MV-4-11 (cell line): ENCODE data around the gene COPE.
A peak's percentile ranks its signal among the peaks of the same experiment; 100 is the strongest.
"Not testable (repeated sequence)": the region's sequence is repeated elsewhere in the genome, so short reads cannot be mapped to it uniquely, and the experiment has no call there.

Experiments
- DNase-seq: peaks from one replicate; lab custom pipeline; 2025; lab: John Stamatoyannopoulos, UW

Gene COPE

GRCh38 chr19:18940769-18941627 lies 21.8 kb upstream of the COPE start, which contains the start of gene HOMER3:
Gene HOMER3, minus strand, starts transcription at chr19:18941217. Its CDS starts 2,235 bp downstream, at chr19:18938982.
- DNase-seq, result no peak

- DNase-seq, result no peak
Measured at GRCh38 chr19:18939922-18940768, 21.0 kb upstream of the COPE start.

DNA sequence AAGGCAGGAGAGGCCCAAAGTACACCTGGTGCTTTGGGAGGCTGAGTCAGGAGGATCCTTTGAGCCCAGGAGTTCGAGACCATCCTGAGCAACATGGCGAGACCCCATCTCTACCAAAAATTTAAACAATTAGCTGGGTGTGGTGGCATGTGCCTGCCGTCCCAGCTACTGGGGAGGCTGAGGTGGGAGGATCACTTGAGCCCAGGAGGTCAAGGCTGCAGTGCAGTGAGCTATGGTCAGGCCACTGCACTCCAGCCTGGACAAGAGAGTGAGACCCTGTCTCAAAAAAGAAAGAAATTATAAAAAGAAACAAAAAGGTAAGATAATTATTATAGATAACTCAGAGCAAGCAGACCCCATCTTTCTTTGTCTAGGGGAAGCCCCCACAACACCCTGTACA lies 20.0 kb upstream of the COPE start:
- no peak for DNase-seq

GRCh38 chr19:18933297-18933696 lies 14.1 kb upstream of the COPE start:
- no peak for DNase-seq

DNA sequence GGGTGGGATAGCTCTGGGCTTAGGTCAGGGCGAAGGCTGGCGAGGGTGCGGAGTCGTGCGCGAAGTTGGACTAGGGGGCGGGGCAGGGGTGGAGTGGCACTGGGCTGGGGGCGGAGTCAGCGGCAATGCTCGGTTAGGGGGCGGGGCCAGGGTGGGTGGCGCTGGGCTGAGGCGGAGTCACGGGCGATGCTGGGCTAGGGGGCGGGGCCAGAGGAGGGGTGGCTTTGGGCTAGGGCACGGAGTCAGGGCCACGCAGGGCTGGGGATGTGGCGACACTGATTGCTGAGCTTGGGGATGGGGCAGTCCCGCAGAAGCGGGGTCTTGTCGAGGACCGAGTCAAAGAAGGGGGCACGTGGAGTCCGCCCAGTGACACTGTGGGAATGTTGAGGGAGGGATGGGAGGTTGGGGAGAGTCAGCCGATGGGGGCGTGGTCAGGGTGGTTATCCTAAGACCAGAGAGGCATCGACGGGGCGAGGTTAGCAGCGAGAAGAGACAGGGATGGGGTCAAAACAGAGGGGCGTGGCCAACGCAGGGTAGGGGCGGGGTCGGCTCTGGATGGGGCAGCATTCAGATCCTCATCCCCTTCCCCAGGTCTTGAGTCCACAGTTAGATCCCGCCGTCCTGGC lies 13.1 kb upstream of the COPE start:
- no peak for DNase-seq

DNA sequence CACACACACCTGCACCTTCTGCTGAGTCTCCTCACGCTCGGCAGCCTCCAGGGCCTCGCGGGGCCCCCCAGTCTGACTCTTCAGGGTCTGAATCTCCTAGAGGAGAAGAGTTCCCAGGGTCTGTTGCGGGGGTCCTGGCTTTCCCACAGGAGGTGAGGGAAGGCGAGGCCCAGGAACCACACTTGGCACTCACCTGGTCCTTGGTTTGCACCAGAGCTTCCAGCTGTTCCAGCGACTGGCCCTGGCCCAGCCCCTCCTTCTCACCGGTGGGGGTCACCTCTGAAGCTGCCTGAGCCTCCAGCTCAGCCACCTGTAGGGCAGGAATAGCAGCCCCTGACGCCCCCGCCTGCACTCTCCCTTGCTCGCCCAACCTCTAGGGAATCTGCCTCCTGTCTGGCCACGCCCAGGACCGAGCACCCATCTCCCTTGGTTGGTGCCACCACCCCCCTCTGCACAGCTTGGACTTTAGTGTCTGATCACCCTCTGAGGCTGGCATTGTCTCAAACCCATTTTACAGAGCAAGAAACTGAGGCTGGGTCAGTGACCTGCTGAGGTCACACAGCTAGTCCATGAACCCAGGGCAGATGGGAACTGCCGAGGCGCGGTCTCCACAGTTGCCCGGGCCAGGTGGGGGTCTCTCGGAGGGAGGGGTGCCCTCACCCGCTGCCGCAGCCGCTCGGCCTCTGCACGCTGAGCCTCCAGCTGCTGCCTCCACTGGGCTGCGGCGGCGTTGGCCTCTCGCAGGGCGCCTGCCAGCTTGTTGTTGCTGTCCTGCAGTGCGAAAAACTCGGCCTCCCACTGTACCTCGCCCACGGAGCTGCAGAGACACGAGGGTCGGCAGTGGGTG lies 12.4 kb upstream of the COPE start:
- no peak for DNase-seq

- DNase-seq, result no peak
Measured at GRCh38 chr19:18929311-18929710, 10.1 kb upstream of the COPE start.

GRCh38 chr19:18928018-18928805 lies 9.0 kb upstream of the COPE start:
- DNase-seq, result no peak

- DNase-seq, result no peak
Measured at GRCh38 chr19:18924684-18925213, 5.6 kb upstream of the COPE start.

DNA sequence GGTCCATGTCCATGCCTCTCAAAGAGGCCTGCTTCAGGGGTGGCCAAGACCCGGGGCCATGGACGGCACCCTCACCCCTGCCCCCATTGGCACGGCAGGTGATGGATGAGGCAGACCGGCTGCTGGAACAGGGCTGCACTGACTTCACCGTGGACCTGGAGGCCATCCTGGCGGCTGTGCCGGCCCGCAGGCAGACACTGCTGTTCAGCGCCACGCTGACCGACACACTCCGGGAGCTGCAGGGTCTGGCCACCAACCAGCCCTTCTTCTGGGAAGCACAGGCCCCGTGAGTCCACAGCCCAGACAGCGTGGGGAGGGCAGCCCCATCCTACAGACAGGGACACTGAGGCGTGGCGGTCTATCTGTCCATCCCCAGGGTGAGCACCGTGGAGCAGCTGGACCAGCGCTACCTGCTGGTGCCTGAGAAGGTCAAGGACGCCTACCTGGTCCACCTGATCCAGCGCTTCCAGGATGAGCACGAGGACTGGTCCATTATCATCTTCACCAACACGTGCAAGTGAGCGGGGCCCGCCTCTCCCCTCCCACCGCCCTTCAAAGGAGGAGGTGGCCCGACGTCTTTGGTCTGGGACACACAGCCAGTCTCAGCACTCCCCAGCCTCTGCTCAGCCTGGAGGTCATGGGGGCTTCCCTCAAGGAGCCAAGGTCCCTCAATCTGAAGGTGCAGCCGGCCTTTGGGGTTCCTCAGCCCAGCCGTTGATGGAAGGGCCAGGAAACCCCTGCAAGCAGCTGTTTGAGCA lies 3.2 kb upstream of the COPE start:
- DNase-seq, result no peak

DNA sequence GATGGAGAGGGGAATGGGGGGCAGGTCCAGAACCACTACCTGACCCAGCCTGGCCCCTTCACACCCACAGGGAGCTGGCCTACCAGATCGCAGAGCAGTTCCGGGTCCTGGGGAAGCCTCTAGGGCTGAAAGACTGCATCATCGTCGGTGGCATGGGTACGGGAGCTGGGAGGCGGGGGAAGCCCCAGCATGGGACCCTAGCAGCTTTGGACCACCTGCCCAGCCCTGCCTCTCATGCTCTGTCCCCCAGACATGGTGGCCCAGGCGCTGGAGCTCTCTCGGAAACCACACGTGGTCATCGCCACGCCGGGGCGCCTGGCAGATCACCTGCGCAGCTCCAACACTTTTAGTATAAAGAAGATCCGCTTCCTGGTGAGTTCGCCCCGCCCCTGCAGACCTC lies 2.4 kb upstream of the COPE start:
- DNase-seq, result no peak

DNA sequence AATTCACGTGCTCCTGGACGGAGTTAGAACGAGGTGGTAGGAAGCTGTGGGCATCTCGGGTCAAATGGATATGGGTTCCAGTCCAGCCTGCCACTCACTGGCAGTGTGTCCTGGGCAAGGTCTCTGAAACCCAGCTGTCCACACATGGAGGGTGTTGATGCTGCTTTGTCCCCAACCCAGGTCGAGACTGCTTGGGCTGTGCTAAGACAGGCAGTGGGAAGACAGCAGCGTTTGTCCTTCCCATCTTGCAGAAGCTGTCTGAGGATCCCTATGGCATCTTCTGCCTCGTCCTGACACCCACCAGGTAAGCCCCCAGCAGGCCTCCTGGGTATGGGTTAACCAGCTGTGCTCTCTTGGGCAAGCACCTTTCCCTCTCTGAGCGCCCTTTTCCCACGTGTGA lies 1.2 kb upstream of the COPE start:
- DNase-seq, result no peak

GRCh38 chr19:18919900-18920214 lies 670 bp upstream of the COPE start:
- no peak for DNase-seq

DNA sequence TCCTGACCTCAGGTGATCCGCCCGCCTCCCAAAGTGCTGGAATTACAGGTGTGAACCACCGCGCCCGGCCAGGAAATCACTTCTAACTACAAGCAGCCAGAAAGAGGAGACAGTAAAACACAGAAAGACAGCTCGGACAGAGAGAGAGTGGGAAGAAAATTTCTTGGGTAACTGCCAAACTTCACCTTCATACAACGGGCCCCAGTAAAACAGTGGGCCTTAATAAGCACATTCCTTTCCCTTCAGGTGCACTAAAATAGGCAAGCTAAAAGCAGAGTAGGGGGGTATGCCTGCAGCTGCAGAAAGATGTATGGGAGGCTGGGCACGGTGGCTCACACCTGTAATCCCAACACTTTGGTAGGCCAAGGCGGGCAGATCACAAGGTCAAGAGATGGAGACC lies 1.6 kb downstream of the COPE start:
- DNase-seq, result not testable (repeated sequence)

GRCh38 chr19:18915639-18916038 lies 3.5 kb downstream of the COPE start:
- peak; percentile 66 for DNase-seq

GRCh38 chr19:18913466-18913865 lies 5.7 kb downstream of the COPE start:
- DNase-seq, result no peak

DNA sequence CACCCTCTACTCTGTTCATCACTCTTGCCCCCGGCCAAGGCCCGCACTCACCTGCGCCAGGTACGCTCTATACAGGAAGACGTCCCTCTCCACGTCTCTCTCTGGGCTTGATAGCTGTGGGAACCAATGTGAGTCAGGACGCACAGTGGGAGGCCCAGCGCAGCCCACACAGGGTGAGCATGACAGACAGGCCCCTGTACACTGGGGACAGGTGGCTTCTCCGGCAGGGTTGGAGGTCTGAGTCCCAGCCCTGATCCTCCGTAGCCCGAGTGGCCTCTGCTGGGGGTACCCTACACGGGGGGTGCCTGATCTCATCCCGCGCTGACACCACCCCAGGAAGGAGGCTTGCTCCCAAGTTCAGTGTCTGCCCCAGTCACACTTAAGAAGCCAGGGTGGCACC lies 6.3 kb downstream of the COPE start:
- DNase-seq, result no peak

- no peak for DNase-seq
Measured at GRCh38 chr19:18910801-18911436, 8.3 kb downstream of the COPE start.

DNA sequence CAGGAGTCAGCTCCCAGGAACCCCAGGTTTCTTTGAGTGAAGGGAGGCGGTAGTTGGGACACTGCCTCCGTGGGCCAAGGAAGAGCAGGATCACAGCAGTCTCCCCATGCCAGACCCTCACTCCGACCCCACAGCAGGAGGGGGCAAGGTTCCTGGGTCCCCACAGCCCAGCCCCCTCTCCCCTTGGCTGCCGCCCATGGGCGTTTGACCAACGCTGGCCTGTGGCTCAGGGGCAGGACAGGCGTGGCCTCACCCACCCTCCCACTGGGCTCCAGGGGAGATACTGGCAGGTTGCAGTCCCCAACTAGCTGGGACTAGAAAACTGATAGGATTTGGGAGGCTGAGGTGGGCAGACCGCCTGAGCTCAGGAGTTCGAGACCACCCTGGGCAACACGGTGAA lies 9.2 kb downstream of the COPE start:
- no peak for DNase-seq
